Activated CD4-positive, alpha-beta T cell treated with anti-CD3 and anti-CD28 coated beads, Interleukin-2, amount 50 U/mL, for 4 hours (primary cell): ENCODE data around the gene IQGAP2.

Source experiments
- DNase-seq, 2 experiments: peaks; one replicate each; pipeline ENCODE4 v3.0.0-alpha.2; 2020

Gene IQGAP2

DNA sequence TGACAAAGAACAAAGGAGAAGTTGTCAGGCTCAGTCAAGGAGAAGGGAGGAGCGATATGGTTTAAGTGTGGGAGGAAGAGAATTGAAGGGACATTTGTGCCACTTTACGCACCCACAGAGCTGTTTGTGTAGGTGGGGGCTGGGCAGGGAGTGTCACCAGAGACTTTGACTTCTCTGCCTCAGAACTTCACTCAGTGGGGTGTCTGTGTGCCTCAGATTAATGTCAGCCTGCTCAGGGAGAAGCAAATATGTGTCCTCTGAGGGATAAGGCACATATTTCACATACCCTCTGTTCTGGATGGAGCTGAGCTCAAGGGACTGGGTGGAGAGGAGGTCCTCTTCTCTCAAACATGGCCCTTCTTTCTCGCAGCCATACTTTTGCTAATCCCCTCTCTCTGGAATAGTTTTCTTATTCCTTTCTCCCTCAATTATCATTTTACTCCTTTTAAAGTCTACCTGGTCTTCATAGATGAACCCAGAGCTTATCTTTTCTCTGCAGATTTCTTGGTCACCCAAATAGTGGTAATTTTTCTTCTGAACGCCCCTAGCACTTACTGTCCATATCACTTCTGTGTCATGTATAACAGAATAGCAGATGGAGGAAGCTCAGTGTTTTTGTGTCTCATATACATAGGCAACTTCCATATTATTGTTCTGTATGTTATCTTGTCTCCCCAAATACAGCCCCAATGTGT lies 77.0 kb downstream of the IQGAP2 start:
- no peak for DNase-seq

- no peak for DNase-seq
These were observed 79.9 kb downstream of the IQGAP2 start for GRCh38 chr5:76482984-76483383.

- DNase-seq = no peak
These were observed 80.3 kb downstream of the IQGAP2 start for GRCh38 chr5:76483433-76483832.

DNA sequence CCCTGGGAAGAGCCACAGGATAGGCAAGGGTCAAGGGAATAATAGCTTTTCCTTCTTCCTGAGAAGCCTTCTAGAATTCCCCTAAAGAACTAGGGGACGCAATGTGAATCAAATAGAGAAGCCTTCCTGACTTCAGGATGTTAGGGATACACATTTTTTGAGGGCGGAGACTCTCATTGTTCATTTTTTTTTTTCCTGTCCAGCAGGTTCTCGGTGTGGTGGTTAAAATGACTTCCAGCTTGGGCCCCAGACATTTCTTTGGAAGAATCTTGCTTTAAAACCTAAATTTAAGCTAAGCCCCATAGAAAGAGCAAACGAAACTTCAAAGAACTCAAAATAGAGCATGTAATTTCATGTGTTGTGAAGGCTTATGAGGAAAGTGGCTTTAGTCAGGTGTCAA lies 80.8 kb downstream of the IQGAP2 start:
- no peak for DNase-seq

- DNase-seq = no peak
These were observed 82.4 kb downstream of the IQGAP2 start for GRCh38 chr5:76485511-76485910.

DNA sequence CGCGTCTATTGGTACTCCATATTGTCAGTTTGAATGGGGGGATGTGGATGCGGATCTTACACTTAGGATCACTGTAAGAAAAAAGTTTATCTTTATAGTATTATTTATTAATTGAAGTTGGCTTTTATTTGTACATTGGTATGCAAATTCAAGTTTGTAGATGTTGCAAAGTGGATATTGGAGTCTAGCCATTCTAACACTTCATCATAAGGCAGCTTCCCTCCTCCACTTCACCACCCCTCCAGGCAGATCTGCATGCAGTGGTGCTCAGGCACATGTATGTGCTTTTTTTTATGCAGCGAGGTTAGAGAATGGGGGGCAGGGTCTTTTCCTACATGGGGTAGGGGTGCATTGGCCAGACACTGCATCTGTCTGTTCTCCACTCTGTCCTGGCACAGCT lies 84.3 kb downstream of the IQGAP2 start:
- DNase-seq = no peak

GRCh38 chr5:76487821-76488220 lies 84.7 kb downstream of the IQGAP2 start:
- no peak for DNase-seq

DNA sequence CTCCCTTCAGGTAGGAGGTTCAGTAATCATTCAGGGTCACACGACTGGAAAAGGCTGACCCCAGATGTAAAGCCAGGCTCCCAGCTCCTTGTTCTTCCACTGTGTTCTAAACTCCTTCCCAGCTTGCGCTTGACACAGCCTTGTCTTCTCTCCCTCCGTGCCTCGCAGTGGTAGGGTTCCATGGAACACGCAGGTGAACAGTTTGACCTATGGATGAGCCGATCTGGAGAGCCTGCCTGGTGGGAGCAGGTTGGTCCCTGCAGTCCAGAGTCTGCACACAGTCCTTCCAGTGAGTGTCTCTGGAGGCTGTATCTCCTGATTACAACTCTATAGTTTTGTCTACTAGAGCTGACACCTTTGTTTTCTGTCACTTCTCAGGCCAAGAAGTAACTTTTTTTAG lies 85.9 kb downstream of the IQGAP2 start:
- no peak for DNase-seq

DNA sequence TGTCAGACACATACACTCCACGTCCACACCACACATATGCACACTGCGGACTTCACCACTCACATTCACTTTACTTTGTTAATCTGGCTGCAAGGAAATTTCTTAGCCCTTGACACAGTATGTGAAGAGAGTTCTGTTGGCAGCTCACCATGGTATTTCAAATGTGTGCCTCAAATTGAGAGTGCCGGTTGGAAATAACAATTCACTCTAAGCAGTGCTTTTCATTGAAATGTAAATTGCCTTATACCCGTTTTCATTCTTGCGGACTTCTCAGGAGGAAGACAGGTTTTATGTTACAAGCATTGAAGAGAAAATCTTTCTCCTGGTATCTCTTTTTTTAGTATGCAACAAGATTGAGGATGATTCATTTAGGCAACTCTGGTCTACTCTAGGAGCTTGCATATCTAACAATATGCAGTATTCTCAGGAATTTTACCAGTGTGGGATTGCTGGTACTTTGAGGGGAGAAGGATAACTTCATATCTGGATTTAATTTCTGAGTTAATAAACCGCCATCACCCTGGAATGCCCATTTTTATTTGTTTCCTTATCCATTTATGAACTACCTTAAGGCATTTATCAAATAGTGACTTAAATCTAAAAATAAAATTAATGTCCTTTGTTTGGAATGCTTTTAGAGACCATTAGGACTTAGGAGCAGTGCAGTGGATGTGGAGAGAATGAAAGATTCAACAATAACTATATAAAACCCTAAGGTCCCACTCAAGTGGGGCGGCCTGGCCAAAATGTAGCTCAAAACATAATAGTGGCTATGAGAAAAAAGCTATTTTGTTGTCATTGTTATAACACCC lies 87.0 kb downstream of the IQGAP2 start:
- no peak for DNase-seq

- DNase-seq = no peak
These were observed 87.9 kb downstream of the IQGAP2 start for GRCh38 chr5:76490960-76491359.

- DNase-seq = no peak
These were observed 89.7 kb downstream of the IQGAP2 start for GRCh38 chr5:76492819-76493189.

DNA sequence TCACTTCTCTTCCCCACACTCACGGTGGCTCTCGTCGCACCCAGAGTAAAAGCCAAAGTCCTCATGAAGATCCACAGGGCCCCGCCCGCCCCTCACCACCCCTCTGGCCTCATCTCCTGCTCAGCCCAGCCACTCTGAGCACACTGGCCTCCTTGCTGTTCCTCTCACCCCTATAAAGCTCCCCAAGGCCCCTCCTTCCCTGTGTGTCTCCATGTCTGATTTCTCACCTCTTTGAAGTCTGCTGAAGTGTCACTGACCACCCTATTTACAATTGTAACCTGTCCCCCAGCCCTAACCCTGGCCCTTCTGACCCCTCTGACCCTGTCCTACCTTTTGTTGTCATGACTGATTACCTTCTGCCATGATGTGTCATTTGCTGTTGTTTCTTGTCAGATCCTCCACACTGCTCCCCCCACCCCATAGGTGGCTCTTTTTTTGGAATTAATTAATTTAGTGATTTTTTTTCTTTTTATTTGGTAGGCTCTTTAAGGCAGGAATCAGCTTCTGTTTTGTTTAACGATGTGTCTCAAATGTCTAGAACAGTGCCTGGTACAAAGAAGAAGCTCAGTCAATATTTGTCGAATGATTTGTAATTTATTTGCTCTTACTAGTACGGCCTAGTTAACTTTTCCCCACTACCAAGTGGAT lies 90.2 kb downstream of the IQGAP2 start:
- DNase-seq = no peak

GRCh38 chr5:76494201-76494600 lies 91.1 kb downstream of the IQGAP2 start:
- no peak for DNase-seq

DNA sequence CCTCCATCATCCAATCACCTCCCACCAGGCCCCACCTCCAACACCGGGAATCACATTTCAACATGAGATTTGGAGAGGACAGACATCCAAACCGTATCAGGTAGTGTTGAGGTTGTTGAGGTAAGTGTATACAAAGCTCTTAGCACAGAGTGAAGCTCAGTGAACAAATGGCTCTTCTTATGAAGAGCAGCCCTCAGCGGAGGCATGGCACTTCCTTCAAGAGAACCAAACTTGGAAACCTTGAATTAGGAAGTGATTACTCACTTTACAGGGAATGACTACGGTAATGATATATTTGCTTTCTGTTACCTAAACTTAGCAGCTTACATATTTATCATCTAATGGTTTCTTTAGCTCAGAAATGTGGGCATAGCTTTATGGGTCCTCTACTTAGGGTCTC lies 92.8 kb downstream of the IQGAP2 start:
- no peak for DNase-seq

- DNase-seq = no peak
These were observed 94.0 kb downstream of the IQGAP2 start for GRCh38 chr5:76497065-76497460.

GRCh38 chr5:76497986-76498717 lies 95.1 kb downstream of the IQGAP2 start:
- DNase-seq = no peak

DNA sequence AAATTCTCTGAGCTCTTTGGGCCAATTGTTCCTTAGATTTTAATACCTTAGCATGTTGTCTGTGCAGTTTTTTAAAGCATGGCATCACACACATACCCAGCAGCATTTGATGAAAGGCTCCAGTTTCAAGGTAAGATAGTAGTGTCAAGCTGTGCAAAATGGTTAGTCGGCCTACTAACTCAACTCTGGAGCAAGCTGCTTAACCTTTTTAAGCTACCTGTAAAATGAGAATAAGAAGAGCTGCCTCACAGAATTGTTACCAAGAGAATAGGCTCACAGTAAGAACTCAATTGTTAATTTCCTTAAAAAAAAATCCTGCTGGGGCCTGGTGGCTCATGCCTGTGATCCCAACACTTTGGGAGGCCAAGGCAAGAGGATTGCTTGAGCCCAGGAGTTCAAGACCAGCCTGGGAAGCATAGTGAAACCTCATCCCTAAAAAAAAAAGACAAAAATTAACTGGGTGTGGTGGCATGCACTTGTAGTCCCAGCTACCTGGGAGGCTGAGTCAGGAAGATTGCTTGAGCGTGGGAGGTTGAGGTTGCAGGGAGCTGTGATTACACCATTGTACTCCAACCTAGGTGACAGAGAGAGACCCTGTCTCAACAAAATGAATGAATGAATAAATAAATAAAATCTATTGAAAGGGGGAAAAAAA lies 96.5 kb downstream of the IQGAP2 start:
- DNase-seq = no peak

GRCh38 chr5:76500633-76501393 lies 97.7 kb downstream of the IQGAP2 start:
- no peak for DNase-seq

- no peak for DNase-seq
These were observed 100.8 kb downstream of the IQGAP2 start for GRCh38 chr5:76503929-76504328.

- DNase-seq = no peak
These were observed 101.9 kb downstream of the IQGAP2 start for GRCh38 chr5:76504901-76505564.

DNA sequence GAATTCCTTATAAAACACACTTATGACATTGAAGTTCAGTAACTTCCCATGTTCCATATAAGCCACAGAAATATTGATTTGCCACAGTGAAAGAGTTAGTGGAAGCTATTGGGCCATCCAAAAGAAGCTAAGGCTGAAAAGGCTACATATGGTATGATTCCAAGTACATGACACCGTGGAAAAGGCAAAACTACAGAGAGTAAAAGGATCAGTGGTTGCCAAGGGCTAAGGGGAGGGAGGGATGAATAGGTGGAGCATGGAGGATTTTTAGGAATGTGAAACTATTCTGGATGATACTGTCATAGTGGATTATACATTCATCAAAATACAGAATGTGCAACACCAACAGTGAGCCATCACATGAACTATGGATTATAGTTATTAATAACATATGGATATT lies 110.4 kb downstream of the IQGAP2 start:
- no peak for DNase-seq

DNA sequence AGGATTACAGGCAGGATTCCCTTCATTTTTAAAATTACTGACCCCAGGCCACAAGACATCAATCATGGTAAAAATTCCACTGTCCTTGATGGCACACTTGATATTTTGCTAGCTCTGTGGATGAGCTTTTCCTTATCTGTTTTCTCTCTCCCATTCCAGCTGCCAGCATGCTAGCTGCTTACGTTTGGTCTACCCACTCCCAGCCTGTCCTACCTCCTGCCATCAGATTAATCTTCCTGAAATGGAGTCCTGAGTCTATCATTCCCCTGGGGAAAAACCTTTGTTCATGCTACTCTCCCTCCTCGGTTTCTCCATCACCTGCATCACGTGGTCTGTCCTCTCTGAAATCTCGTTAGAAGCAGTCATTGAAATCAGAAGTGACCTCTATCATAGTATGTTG lies 111.2 kb downstream of the IQGAP2 start:
- no peak for DNase-seq
